Ascending aorta (tissue), 2 donors: ENCODE data around the gene DYSF. TPM values are rescaled to one million over a fixed set of nuclear protein-coding genes. Genes with fewer than 3 reads are reported as not detected.

ENCODE experiments used
- DNase-seq, 2 donors: peaks; one replicate each; pipeline ENCODE4 v3.0.0-alpha.2; 2019; ENCODE audit warnings: low spot score in 2 of 2
- H3K27ac ChIP-seq, 2 donors: fragments of 200-600 bp; sonication (generic); one replicate each; pipeline ENCODE4 v1.5.1; 2016 to 2017; ENCODE audit warnings: mild to moderate bottlenecking in 1 of 2
- H3K27me3 ChIP-seq: fragments of 200-600 bp; sonication (generic); one replicate; pipeline ENCODE4 v1.5.1; 2017
- H3K36me3 ChIP-seq, 2 donors: fragments of 200-600 bp; sonication (generic); one replicate each; pipeline ENCODE4 v1.5.1; 2016
- H3K4me1 ChIP-seq, 2 donors: fragments of 200-600 bp; sonication (generic); one replicate each; pipeline ENCODE4 v1.5.1; 2016 to 2017; ENCODE audit warnings: mild to moderate bottlenecking in 1 of 2
- H3K4me3 ChIP-seq, 2 donors: fragments of 200-600 bp; sonication (generic); one replicate each; pipeline ENCODE4 v1.5.1; 2016 to 2017; ENCODE audit warnings: mild to moderate bottlenecking in 1 of 2
- H3K9me3 ChIP-seq, 2 donors: fragments of 200-600 bp; sonication (generic); one replicate each; pipeline ENCODE4 v1.5.1; 2016
- CTCF ChIP-seq, 3 experiments: fragments of 200-600 bp in 2 of 3; fragments of 450-650 bp in 1 of 3; sonication (generic) in 2 of 3; IDR thresholded peaks; one replicate each; pipeline ENCODE4 v1.5.1; 2016 to 2019; ENCODE audit warnings: antibody characterized with exemption in 3 of 3, mild to moderate bottlenecking in 1 of 3, moderate library complexity in 1 of 3
- intact Hi-C: fragments of 100-400 bp; cut with DNase I; formaldehyde crosslinking; loops from one replicate; pipeline ENCODE4 v1.15.1; 2023
- total RNA-seq: library from RNA; depleted of rRNA; stranded (reverse); fragments of >200 nt; gene quantifications from one replicate; pipeline ENCODE4 v1.1.0, GENCODE V29; 2016

DYSF gene
- total RNA-seq, 1 donor from 2014 or later, result 58.3 TPM

GRCh38 chr2:71719520-71720282, 266.3 kb downstream of the DYSF start:
- H3K4me1 ChIP-seq, result peaks cover 34 to 66% of the 10 kb centered on the region in 2 donors
- no peak for DNase-seq
- no peaks in the 10 kb centered on the region for H3K27me3 ChIP-seq
- H3K36me3 ChIP-seq, result no peaks in the 10 kb centered on the region
- no peak overlapping the region for H3K4me3 ChIP-seq
- intact Hi-C loops, result loop anchor here (5.0 kb wide), 5 partner anchors 72 to 648 kb away; partner anchors contain the start of gene CYP26B1
- peak overlapping the region; percentile 91 for H3K27ac ChIP-seq
- TF ChIP-seq CTCF (IDR thresholded peaks at IDR 0.05), result no peak
- peaks cover 0 to 8% of the 10 kb centered on the region in 2 donors for H3K9me3 ChIP-seq

- H3K27ac ChIP-seq, result peak overlapping the region; percentile 91
- no peaks in the 10 kb centered on the region for H3K36me3 ChIP-seq
- H3K4me3 ChIP-seq, result no peak overlapping the region
- peaks cover 34 to 61% of the 10 kb centered on the region in 2 donors for H3K4me1 ChIP-seq
- H3K9me3 ChIP-seq, result peaks cover 0 to 13% of the 10 kb centered on the region in 2 donors
- intact Hi-C loops, result no loop called here
- DNase-seq, result no peak
- no peaks in the 10 kb centered on the region for H3K27me3 ChIP-seq
- TF ChIP-seq CTCF (IDR thresholded peaks at IDR 0.05), result no peak
These were observed 266.9 kb downstream of the DYSF start for GRCh38 chr2:71720283-71720560.

GRCh38 chr2:71720596-71721361, 267.4 kb downstream of the DYSF start:
- DNase-seq, result no peak
- Histone ChIP-seq H3K36me3 (no peaks in the 10 kb centered on the region), H3K9me3 (peaks cover 0 to 16% of the 10 kb centered on the region in 2 donors), H3K4me1 (peaks cover 34 to 55% of the 10 kb centered on the region in 2 donors), H3K4me3 (no peak overlapping the region), H3K27me3 (no peaks in the 10 kb centered on the region), H3K27ac (peak overlapping the region; percentile 91)
- intact Hi-C loops, result loop anchor here (1.0 kb wide), 1 partner anchor 22 kb away; no protein-coding TSS in a partner anchor
- no peak for TF ChIP-seq CTCF (IDR thresholded peaks at IDR 0.05)

- Histone ChIP-seq H3K9me3 (peaks cover 0 to 16% of the 10 kb centered on the region in 2 donors), H3K27ac (peak overlapping the region; percentile 91), H3K4me3 (no peak overlapping the region), H3K4me1 (peaks cover 30 to 50% of the 10 kb centered on the region in 2 donors), H3K27me3 (no peaks in the 10 kb centered on the region), H3K36me3 (no peaks in the 10 kb centered on the region)
- no peak for TF ChIP-seq CTCF (IDR thresholded peaks at IDR 0.05)
- intact Hi-C loops, result loop anchor here (1.0 kb wide), 1 partner anchor 21 kb away; no protein-coding TSS in a partner anchor
- DNase-seq, result peak in 1 of 2 donors; percentile 80
These were observed 268.0 kb downstream of the DYSF start for GRCh38 chr2:71721362-71721665.

GRCh38 chr2:71721669-71722068, 268.3 kb downstream of the DYSF start:
- intact Hi-C loops, result loop anchor here (1.0 kb wide), 1 partner anchor 21 kb away; no protein-coding TSS in a partner anchor
- peak overlapping the region; percentile 91 for H3K27ac ChIP-seq
- no peaks in the 10 kb centered on the region for H3K27me3 ChIP-seq
- H3K36me3 ChIP-seq, result no peaks in the 10 kb centered on the region
- DNase-seq, result peak in 1 of 2 donors; percentile 65
- H3K4me1 ChIP-seq, result peaks cover 27 to 46% of the 10 kb centered on the region in 2 donors
- TF ChIP-seq CTCF (IDR thresholded peaks at IDR 0.05), result no peak
- H3K9me3 ChIP-seq, result peaks cover 0 to 16% of the 10 kb centered on the region in 2 donors
- H3K4me3 ChIP-seq, result no peak overlapping the region
